A549 (cell line): ENCODE results near the gene TDRD12.

Source experiments
- CHD4 ChIP-seq: fragments of 200-600 bp; sonication (generic); IDR thresholded peaks from 2 replicates; pipeline ENCODE4 v1.6.1; 2016; ENCODE audit warnings: antibody characterized with exemption, mild to moderate bottlenecking, borderline replicate concordance
- HEYL ChIP-seq: fragments of 250-450 bp; sonication (Bioruptor Pico); IDR thresholded peaks from 2 replicates; pipeline ENCODE4 v1.8.0; 2021; ENCODE audit warnings: mild to moderate bottlenecking, moderate library complexity
- HOXA7 ChIP-seq: fragments of 250-450 bp; sonication (Bioruptor Pico); IDR thresholded peaks from 2 replicates; pipeline ENCODE4 v1.5.0; 2020; ENCODE audit warnings: mild to moderate bottlenecking, moderate library complexity
- RNF2 ChIP-seq: fragments of 200-600 bp; sonication (generic); IDR thresholded peaks from 2 replicates; pipeline ENCODE4 v1.6.1; 2016; ENCODE audit warnings: low read depth, mild to moderate bottlenecking, antibody characterized with exemption, moderate library complexity, borderline replicate concordance
- TF ChIP-seq, protein P1 (sequence below): fragments of >200 bp; sonication (Bioruptor Twin); formaldehyde crosslinking; IDR thresholded peaks from 3 replicates; pipeline ENCODE4 v1.5.1; 2016
- TF ChIP-seq, protein P2 (sequence below): fragments of 450-650 bp; IDR thresholded peaks from 2 replicates; pipeline ENCODE4 v1.6.1; 2014; ENCODE audit warnings: antibody characterized with exemption

- TF ChIP-seq RNF2: no peak
- TF ChIP-seq, protein P1, sequence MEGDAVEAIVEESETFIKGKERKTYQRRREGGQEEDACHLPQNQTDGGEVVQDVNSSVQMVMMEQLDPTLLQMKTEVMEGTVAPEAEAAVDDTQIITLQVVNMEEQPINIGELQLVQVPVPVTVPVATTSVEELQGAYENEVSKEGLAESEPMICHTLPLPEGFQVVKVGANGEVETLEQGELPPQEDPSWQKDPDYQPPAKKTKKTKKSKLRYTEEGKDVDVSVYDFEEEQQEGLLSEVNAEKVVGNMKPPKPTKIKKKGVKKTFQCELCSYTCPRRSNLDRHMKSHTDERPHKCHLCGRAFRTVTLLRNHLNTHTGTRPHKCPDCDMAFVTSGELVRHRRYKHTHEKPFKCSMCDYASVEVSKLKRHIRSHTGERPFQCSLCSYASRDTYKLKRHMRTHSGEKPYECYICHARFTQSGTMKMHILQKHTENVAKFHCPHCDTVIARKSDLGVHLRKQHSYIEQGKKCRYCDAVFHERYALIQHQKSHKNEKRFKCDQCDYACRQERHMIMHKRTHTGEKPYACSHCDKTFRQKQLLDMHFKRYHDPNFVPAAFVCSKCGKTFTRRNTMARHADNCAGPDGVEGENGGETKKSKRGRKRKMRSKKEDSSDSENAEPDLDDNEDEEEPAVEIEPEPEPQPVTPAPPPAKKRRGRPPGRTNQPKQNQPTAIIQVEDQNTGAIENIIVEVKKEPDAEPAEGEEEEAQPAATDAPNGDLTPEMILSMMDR: no peak
- no peak for TF ChIP-seq CHD4
- TF ChIP-seq, protein P2, sequence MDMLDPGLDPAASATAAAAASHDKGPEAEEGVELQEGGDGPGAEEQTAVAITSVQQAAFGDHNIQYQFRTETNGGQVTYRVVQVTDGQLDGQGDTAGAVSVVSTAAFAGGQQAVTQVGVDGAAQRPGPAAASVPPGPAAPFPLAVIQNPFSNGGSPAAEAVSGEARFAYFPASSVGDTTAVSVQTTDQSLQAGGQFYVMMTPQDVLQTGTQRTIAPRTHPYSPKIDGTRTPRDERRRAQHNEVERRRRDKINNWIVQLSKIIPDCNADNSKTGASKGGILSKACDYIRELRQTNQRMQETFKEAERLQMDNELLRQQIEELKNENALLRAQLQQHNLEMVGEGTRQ: no peak
- TF ChIP-seq HEYL (CRISPR knock-in tag): no peak
- TF ChIP-seq HOXA7 (CRISPR knock-in tag): no peak
Measured at GRCh38 chr19:32677657-32678056, 41.9 kb upstream of the TDRD12 start.
